GM18526 (cell line): ENCODE results near the gene MAP2K6.

Experiments used
- POLR2A ChIP-seq: IDR thresholded peaks from 3 replicates; pipeline ENCODE4 v1.6.1; 2011; ENCODE audit not compliant: insufficient read length; ENCODE audit errors: extremely low read depth

The MAP2K6 gene

DNA sequence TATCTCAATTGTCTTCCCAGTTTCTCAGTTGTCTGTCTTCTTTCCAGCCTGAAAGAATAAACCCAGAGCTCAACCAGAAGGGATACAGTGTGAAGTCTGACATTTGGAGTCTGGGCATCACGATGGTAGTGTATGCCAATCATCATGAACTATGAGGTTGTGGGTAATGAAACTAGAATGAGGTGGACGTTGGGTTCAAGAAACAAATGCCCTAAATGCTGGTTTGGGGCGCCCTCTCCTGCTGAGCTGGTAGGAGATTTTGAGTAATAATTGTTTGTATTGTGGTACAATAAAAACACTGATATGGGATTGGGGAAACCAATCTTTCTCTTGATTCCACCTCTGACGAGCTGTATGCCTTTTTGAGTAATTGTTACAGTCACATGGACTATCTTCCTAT lies 110.4 kb downstream of the MAP2K6 start:
- TF ChIP-seq POLR2A: no peak

DNA sequence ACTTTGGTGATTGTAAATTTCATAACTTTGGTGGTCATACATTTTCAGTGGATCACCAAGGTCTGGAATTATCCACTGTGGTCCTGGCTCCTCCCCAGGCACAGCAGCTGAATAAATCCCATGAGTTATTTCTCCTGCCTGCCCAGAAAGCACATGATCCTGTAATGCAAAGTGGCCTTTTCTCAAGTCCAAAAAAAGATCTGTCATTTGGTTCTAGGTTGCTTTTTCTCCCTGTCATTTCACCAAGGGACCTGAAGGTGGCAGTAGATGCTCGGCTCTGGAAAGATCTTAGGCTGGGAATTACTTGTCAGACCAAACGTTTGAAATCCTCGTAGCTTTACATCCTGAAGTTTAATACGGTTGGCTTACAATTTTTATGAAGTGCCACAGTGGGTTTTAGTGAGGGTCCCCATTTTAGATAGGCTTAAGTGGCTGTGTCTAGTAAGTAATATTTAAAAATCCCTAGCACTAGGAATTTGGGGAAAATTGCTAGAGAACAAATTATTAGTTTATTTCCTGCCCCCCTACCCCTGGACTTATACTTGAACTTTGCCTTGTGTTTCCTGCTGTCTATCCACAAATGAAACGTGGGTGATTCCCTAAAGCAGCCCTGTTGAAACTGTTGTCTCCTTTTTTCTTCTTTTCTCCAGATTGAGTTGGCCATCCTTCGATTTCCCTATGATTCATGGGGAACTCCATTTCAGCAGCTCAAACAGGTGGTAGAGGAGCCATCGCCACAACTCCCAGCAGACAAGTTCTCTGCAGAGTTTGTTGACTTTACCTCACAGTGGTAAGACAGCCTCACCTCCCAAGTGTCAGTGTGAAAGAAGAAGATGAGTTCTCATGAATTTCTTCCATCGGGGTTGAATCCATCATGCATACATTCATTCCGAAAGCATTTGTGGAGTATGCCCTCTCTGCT lies 111.7 kb downstream of the MAP2K6 start:
- TF ChIP-seq POLR2A: no peak

DNA sequence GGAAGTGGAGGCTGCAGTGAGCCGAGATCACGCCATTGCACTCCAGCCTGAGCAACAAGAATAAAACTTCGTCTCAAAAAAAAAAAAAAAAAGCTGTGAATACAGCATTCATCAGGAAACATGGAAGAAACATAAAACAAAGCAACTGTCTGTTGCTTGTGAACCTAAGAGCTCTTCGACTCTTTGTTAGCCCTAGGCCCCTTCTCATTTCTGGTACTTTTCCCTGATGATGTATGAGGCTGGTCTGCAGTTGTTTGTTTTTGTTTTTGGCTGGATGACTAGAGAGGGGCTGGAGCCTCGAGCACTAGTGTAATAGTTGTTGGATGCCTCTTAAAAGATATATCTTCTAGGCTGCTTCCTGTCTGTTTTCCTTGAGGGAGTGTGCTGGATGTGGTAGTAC lies 113.5 kb downstream of the MAP2K6 start:
- no peak for TF ChIP-seq POLR2A

DNA sequence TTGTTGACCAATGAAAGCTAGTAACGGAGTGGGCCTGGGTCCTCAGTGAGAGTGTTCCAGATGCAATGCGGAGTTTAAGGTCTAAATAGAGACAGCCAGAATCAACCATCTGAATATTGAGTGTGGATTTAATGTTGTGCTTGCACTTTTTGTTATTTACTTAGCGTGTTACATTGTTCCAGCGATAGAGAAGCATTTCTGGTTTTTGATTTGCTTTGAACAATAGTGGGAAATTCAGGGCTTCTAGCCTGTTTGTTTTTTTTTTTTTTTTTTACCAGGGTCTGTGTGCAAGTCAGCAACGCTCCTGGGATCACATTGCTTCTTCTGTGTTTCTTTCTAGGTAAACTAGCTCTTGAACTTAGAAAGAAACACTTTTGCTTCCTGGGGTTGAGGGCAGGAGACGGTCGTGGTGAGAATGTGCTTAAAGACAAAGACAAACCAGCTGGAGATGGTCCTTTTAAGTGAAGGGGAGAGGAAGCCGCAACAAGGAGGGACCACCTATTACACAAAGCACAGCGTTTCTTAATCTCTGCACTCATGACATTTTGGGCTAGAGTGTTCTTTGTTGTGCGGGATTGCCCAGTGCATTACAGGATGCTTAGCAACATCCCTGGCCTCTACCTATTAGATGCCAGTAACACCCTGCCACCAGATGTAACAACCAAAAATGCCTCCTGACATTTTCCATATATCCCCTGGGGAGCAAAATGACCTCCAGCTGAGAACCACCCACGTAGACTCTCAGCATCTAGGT lies 119.2 kb downstream of the MAP2K6 start:
- no peak for TF ChIP-seq POLR2A

GRCh38 chr17:69534235-69534621 lies 119.7 kb downstream of the MAP2K6 start:
- TF ChIP-seq POLR2A: no peak

GRCh38 chr17:69535016-69535570 lies 120.6 kb downstream of the MAP2K6 start:
- TF ChIP-seq POLR2A: no peak

DNA sequence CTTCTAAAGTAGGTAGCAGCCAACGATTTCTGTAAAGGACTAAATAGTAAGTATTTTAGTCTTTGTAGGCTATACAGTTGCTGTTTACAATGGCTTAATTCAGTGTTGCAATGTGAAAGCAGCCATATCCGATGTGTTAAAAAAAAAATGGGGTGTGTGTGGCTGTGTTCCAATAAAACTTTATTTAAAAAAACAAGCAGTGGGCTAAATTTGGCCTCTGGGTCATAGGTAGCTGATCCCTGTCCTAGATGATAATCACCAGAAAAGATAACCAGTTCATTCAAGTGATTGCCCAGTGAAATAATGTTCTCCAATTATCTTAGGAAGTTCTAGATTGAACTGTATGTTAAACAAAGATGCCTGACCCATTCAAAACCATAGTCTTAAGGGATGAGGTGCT lies 124.3 kb downstream of the MAP2K6 start:
- no peak for TF ChIP-seq POLR2A

GRCh38 chr17:69539274-69539673 lies 124.8 kb downstream of the MAP2K6 start:
- no peak for TF ChIP-seq POLR2A

- TF ChIP-seq POLR2A: no peak
These were observed 125.4 kb downstream of the MAP2K6 start for GRCh38 chr17:69539781-69540319.

DNA sequence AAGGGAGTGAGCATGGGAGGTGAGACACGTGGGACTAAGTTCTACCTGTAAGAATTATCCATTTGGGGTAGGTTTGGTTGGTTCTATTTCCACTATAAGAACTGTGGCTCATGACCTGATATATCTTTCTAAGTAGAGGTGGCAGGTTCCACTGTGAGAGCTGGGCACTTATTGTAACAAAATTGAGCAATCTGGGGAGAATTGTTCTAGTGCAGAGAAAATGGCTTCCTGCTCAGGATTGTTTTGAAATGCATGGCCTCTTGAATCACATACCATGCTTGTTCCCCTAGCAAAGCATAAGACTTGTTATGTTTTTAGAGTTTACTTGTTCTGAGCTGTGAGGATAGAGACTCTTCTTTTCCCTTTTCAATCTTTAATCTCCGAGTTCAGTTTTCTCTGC lies 125.9 kb downstream of the MAP2K6 start:
- no peak for TF ChIP-seq POLR2A

GRCh38 chr17:69547230-69547629 lies 132.7 kb downstream of the MAP2K6 start:
- TF ChIP-seq POLR2A: no peak

DNA sequence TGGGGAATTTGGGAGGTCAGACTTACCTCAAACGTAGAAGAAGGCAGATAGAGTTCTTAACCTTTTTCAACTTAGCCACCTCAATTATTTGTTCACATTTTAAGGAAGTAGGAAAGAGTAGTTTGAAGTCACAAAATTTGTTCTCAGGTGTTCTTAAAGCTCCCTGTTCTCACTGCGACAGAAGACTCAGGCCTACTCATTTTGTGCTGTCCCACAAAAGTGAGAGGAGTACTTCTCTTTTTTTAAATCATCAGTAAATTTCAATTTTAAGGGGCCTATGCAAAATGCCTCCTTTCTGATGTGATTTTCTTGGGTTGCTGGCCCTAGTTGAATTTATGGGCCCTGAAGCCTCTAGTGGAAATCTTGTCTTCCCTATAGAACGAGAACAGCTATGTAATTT lies 133.4 kb downstream of the MAP2K6 start:
- no peak for TF ChIP-seq POLR2A

GRCh38 chr17:69551212-69552010 lies 136.9 kb downstream of the MAP2K6 start:
- TF ChIP-seq POLR2A: no peak

DNA sequence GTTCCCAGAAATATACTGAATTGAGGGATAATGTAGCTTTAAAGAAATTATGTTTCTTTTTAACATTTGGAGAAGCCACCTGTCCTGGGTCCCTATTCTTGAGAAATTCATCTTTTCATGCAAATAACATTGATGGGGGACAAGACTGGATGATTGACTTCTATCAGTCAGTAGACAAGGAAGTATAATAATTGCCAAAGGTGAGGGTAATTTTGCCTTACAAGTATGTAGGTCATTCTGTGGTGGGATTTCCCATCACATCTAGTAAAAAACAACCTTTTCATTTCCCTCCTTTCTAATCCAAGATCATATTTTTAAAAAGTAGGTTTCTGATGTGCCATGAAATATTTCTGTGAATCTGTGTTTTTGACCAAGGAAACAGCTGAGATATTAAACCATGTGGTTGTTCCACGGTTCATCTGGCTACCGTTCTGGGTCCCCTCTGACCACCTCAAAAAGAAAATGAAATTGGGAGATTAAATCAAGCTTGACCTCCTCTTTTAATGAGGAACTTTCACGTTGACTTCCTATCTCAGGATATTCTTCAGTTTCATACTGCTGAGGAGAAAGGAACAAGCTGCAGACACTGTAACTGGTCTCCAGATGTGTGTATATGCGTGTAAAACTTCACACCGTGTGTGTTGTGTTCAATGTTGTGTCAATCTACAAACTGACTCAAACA lies 138.6 kb downstream of the MAP2K6 start:
- no peak for TF ChIP-seq POLR2A

DNA sequence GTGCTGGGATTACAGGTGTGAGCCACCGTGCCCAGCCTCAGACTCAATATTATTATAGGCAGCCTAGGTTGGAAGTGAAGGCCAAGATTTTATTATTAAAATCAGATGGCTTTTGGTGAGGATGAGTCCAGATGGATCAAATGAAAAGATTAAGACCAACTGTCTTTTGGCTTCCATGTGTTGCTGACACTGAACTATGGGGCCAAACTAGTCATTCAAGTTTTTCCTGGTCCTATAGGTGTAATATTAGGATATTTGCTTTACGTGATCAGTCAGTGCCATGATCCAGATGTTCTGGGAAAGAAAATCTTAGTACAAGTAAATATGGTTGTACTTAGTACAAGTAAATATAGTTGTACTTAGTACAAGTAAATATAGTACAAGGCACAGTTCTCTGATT lies 140.6 kb downstream of the MAP2K6 start:
- TF ChIP-seq POLR2A: no peak

DNA sequence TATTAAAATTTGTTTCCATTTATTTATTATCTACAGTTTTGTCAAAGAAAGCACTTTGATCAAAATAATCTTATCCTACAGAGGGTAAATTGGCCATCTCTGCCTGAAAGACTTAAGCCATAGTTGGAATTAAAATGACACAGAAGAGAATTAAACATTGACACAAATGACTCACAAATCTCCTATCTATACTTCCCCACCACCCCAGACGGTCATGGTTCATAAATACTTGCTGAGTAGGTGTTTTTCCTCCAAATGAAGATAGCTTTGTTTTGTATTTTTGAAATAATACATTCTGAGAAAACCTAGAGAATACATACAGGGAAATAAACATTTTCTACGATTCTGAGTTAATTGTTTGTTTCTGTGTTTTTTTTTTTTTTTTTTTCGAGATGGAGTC lies 142.8 kb downstream of the MAP2K6 start:
- no peak for TF ChIP-seq POLR2A
